Progenitor cell of endocrine pancreas (in vitro differentiated cells): Measurements from ENCODE around the gene LHX6. TPM values are rescaled to one million over a fixed set of nuclear protein-coding genes. Genes with fewer than 3 reads are reported as not detected.

Experiments
- DNase-seq: peaks from one replicate; pipeline ENCODE4 v3.0.0; 2021; ENCODE audit warnings: low spot score; ENCODE audit not compliant: unreplicated experiment
- H3K27ac Mint-ChIP-seq: 2 replicates; pipeline ENCODE4 v1.8.0; 2021; ENCODE audit warnings: mild to moderate bottlenecking, moderate library complexity, mixed read lengths
- H3K27me3 Mint-ChIP-seq: 2 replicates; pipeline ENCODE4 v1.8.0; 2021; ENCODE audit warnings: mixed read lengths
- H3K36me3 Mint-ChIP-seq: 2 replicates; pipeline ENCODE4 v1.8.0; 2022; ENCODE audit warnings: mixed read lengths; ENCODE audit not compliant: insufficient read depth
- H3K4me1 Mint-ChIP-seq: 2 replicates; pipeline ENCODE4 v1.8.0; 2021; ENCODE audit warnings: low read depth, mixed read lengths
- H3K4me3 Mint-ChIP-seq: 2 replicates; pipeline ENCODE4 v1.8.0; 2021; ENCODE audit warnings: low read depth, mild to moderate bottlenecking, moderate library complexity, mixed read lengths
- H3K9me3 Mint-ChIP-seq: 2 replicates; pipeline ENCODE4 v1.8.0; 2021; ENCODE audit warnings: low read depth, mixed read lengths
- CTCF ChIP-seq: fragments of 200-600 bp; sonication (generic); IDR thresholded peaks from one replicate; pipeline ENCODE4 v1.5.0; 2021; ENCODE audit warnings: antibody characterized with exemption, mild to moderate bottlenecking; ENCODE audit not compliant: unreplicated experiment
- total RNA-seq: library from RNA; stranded (reverse); gene quantifications from 2 replicates; pipeline ENCODE4 v1.2.1, GENCODE V29; 2021

Gene LHX6
- total RNA-seq, 1 donor from 2014 or later = 1.6 TPM

- H3K36me3 Mint-ChIP-seq = peaks cover 5% of the 10 kb centered on the region
- H3K4me3 Mint-ChIP-seq = no peak overlapping the region
- no peaks in the 10 kb centered on the region for H3K27me3 Mint-ChIP-seq
- TF ChIP-seq CTCF = no peak
- H3K4me1 Mint-ChIP-seq = peaks cover 21% of the 10 kb centered on the region
- no peaks in the 10 kb centered on the region for H3K9me3 Mint-ChIP-seq
- no peak for DNase-seq
- H3K27ac Mint-ChIP-seq = no peak overlapping the region
These were observed 33.3 kb upstream of the LHX6 start for GRCh38 chr9:122262073-122262472.

- peaks cover 21% of the 10 kb centered on the region for H3K4me1 Mint-ChIP-seq
- peaks cover 5% of the 10 kb centered on the region for H3K36me3 Mint-ChIP-seq
- DNase-seq = no peak
- no peaks in the 10 kb centered on the region for H3K9me3 Mint-ChIP-seq
- H3K4me3 Mint-ChIP-seq = peak overlapping the region; percentile 0
- no peak overlapping the region for H3K27ac Mint-ChIP-seq
- no peaks in the 10 kb centered on the region for H3K27me3 Mint-ChIP-seq
- TF ChIP-seq CTCF = no peak
These were observed 32.7 kb upstream of the LHX6 start for GRCh38 chr9:122261469-122261881.

GRCh38 chr9:122258886-122259415 is 30.2 kb upstream of the LHX6 start:
- Mint-ChIP-seq H3K4me1 (peaks cover 15% of the 10 kb centered on the region), H3K9me3 (no peaks in the 10 kb centered on the region), H3K36me3 (peaks cover 8% of the 10 kb centered on the region), H3K27ac (no peak overlapping the region), H3K4me3 (no peak overlapping the region), H3K27me3 (no peaks in the 10 kb centered on the region)
- no peak for DNase-seq
- TF ChIP-seq CTCF = no peak

GRCh38 chr9:122256206-122256605 is 27.4 kb upstream of the LHX6 start:
- DNase-seq = no peak
- H3K27ac Mint-ChIP-seq = no peak overlapping the region
- peaks cover 14% of the 10 kb centered on the region for H3K36me3 Mint-ChIP-seq
- H3K27me3 Mint-ChIP-seq = no peaks in the 10 kb centered on the region
- H3K9me3 Mint-ChIP-seq = no peaks in the 10 kb centered on the region
- H3K4me3 Mint-ChIP-seq = no peak overlapping the region
- TF ChIP-seq CTCF = no peak
- H3K4me1 Mint-ChIP-seq = peaks cover 3% of the 10 kb centered on the region

- no peak for DNase-seq
- no peak for TF ChIP-seq CTCF
- Mint-ChIP-seq H3K9me3 (no peaks in the 10 kb centered on the region), H3K27ac (no peak overlapping the region), H3K4me3 (no peak overlapping the region), H3K4me1 (no peaks in the 10 kb centered on the region), H3K36me3 (peaks cover 17% of the 10 kb centered on the region), H3K27me3 (no peaks in the 10 kb centered on the region)
These were observed 26.0 kb upstream of the LHX6 start for GRCh38 chr9:122254761-122255160.
